Pancreas (tissue), 10 donors: ENCODE measurements around the gene LRP1B. TPM values are rescaled to one million over a fixed set of nuclear protein-coding genes. Genes with fewer than 3 reads are reported as not detected.

Source experiments
- ATAC-seq, 4 donors: fragments of 200-7000 bp; cut with Tn5 transposase; one replicate each; pipeline versions ENCODE4 v1.8.0 to v1.9.1; 2020; ENCODE audit warnings: mild to moderate bottlenecking in 4 of 4, moderate library complexity in 4 of 4
- DNase-seq, 6 donors: peaks; one replicate each; pipeline ENCODE4 v3.0.0-alpha.2; 2020
- FAIRE-seq: peaks from 2 replicates; lab custom pipeline; 2012; peaks lifted over from hg19 to GRCh38; lab: Jason Lieb, UNC
- H3K27ac ChIP-seq, 4 donors: fragments of 200-600 bp; sonication (generic); 1 replicate in 3 of 4; 2 replicates in 1 of 4; pipeline versions ENCODE4 v1.5.0 to v1.8.0; 2020
- H3K27me3 ChIP-seq, 4 donors: fragments of 200-600 bp; one replicate each; pipeline ENCODE4 v1.8.0; 2021
- H3K36me3 ChIP-seq, 3 donors: fragments of 200-600 bp; sonication (generic) in 1 of 3; one replicate each; pipeline versions ENCODE4 v1.5.0 to v1.8.0; 2020 to 2021
- H3K4me1 ChIP-seq, 3 donors: fragments of 200-600 bp; one replicate each; pipeline ENCODE4 v1.8.0; 2021
- H3K4me3 ChIP-seq, 4 donors: fragments of 200-600 bp; sonication (generic) in 2 of 4; one replicate each; pipeline versions ENCODE4 v1.5.0 to v1.8.0; 2020 to 2021
- H3K9me3 ChIP-seq, 4 donors: fragments of 200-600 bp; one replicate each; pipeline ENCODE4 v1.8.0; 2021
- WGBS, 2 donors: extraction: QIAGEN DNeasy Blood & Tissue Kit; methylation state at CpG; one replicate each; pipeline ENCODE4 v1.1.7; 2013; 5-methylcytosine and 5-hydroxymethylcytosine counted together
- intact Hi-C, 3 donors: fragments of 100-400 bp; cut with DNase I; formaldehyde crosslinking; loops; one replicate each; pipeline versions ENCODE4 v1.11.1 to v1.14.2; 2022
- polyA plus RNA-seq, 2 donors: library from polyadenylated mRNA; stranded (reverse); fragments of 200-250 nt; gene quantifications; one replicate each; pipeline ENCODE4 v1.2.3, GENCODE V29; 2013
- total RNA-seq, 6 donors: library from RNA; stranded (reverse); fragmentation: NEBNext Ultra II Directional in 4 of 6; extraction: Animal tissue kit (Norgen Biotek cat#: 25700) in 4 of 6; gene quantifications; one replicate each; pipeline versions ENCODE4 v1.2.1 to v1.2.4, GENCODE V29; 2021 to 2023
- TF ChIP-seq, protein P1 (sequence below), 4 donors: fragments of 200-600 bp; sonication (generic) in 3 of 4; IDR thresholded peaks; one replicate each; pipeline versions ENCODE4 v1.5.0 to v1.8.0; 2021; ENCODE audit warnings: antibody characterized with exemption in 4 of 4
- donor health status: healthy with polysubstance abuse.
- donor health status: DM: no; HTN: no; CAD: no; lungs with moderate emphysema.
- donor health status: DM: no; HTN: no; CAD: no.
- donor health status: control.
- donor health status: control.
- donor health status: Bipolar disorder and iron deficiency.
- donor health status: DM: yes; HTN: yes; CAD: no.
- donor health status: DM: no; HTN: no; CAD: no.
- donor health status: DM: no; HTN: no; CAD: no.
- donor health status: DM: yes; HTN: yes; CAD: no.

LRP1B gene
- total and polyA plus RNA-seq, 8 donors: 0.06 to 0.55 (median 0.25) TPM

DNA sequence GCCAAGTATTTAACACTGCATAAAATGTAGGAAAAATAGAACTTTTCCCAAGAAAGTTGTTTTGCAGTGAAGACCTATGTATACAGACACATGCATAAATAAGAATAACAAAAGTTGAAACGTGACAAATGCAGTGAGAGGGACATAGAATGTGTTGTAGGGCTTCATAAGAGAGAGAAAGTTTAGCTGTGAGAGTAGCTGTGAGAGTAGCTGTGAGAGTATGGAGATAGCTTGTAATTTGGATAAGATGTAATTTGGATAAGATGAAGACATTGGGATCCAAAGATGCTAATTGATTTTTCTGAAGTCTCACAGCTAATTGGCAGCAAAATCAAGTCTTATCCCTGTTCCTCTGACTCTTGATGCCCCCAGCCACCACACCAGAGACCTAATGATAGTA lies 170.9 kb downstream of the LRP1B start:
- Histone ChIP-seq H3K36me3 (no peaks in the 10 kb centered on the region), H3K4me1 (no peaks in the 10 kb centered on the region), H3K4me3 (no peak overlapping the region), H3K27ac (no peak overlapping the region), H3K9me3 (no peaks in the 10 kb centered on the region), H3K27me3 (no peaks in the 10 kb centered on the region)
- no peak for FAIRE-seq
- TF ChIP-seq, protein P1, sequence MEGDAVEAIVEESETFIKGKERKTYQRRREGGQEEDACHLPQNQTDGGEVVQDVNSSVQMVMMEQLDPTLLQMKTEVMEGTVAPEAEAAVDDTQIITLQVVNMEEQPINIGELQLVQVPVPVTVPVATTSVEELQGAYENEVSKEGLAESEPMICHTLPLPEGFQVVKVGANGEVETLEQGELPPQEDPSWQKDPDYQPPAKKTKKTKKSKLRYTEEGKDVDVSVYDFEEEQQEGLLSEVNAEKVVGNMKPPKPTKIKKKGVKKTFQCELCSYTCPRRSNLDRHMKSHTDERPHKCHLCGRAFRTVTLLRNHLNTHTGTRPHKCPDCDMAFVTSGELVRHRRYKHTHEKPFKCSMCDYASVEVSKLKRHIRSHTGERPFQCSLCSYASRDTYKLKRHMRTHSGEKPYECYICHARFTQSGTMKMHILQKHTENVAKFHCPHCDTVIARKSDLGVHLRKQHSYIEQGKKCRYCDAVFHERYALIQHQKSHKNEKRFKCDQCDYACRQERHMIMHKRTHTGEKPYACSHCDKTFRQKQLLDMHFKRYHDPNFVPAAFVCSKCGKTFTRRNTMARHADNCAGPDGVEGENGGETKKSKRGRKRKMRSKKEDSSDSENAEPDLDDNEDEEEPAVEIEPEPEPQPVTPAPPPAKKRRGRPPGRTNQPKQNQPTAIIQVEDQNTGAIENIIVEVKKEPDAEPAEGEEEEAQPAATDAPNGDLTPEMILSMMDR (IDR thresholded peaks at IDR 0.05): no peak
- 18 to 27% methylated on average over 1 of the region's 1 CpG for WGBS, 2 donors
- intact Hi-C loops: no loop called here
- no peak for DNase-seq
- ATAC-seq: no peak

DNA sequence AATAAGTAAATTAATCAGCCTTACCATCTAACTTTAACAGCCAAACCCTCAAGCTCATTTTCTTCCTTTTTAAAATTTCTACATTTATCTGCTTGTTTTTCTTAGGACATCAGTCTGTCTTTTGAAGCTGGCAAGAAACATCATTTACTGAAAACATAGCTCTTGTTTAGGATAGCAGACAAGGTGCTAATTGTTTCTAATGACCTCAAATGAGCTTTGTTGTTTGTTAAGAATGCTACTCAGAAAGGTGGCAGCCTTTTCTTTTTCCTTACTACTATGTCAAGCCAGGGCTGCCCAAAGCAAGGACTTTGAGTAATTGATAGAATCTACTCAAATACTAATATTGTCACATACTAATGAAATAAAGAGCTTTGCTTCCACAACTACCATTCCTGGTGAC lies 171.8 kb downstream of the LRP1B start:
- Histone ChIP-seq H3K27ac (no peak overlapping the region), H3K36me3 (no peaks in the 10 kb centered on the region), H3K4me3 (no peak overlapping the region), H3K4me1 (no peaks in the 10 kb centered on the region), H3K9me3 (no peaks in the 10 kb centered on the region), H3K27me3 (no peaks in the 10 kb centered on the region)
- DNase-seq (no peak), ATAC-seq (no peak), FAIRE-seq (no peak)
- intact Hi-C loops: no loop called here
- TF ChIP-seq, protein P1 (IDR thresholded peaks at IDR 0.05): no peak

DNA sequence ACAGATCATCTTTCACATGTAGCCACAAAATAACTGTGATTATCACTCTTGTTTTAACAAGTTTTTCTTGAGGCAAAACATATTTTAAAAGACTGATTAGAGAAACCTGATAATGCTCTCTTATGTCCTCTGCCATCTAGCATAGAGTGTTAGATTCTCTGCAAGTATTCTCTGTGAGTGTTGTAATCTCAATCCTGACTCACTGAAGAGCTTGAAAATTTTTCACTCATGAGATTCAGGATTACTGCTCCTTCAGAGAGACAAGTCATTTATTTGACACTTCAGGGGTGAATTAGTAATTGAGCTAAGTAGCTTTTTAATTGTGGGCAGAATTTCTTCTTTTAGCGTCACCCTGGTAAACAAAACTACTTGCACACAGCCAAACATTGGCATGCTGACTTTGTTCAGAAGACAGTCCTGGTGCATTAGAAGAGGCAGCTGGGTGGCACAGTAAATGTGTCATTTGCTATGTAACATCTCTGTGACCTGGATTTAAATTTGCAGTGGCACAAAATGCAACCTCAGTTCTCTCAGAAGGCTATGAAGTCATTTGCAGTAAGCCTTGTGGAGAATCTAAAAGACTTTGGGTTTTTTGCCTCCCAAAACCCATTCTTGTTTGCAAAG lies 172.9 kb downstream of the LRP1B start:
- Histone ChIP-seq H3K27ac (no peak overlapping the region), H3K4me1 (no peaks in the 10 kb centered on the region), H3K9me3 (no peaks in the 10 kb centered on the region), H3K27me3 (no peaks in the 10 kb centered on the region), H3K4me3 (no peak overlapping the region), H3K36me3 (no peaks in the 10 kb centered on the region)
- FAIRE-seq (no peak), DNase-seq (no peak), ATAC-seq (no peak)
- WGBS, 2 donors: 38 to 39% methylated on average over 1 of the region's 1 CpG
- intact Hi-C loops: no loop called here
- TF ChIP-seq, protein P1 (IDR thresholded peaks at IDR 0.05): no peak

DNA sequence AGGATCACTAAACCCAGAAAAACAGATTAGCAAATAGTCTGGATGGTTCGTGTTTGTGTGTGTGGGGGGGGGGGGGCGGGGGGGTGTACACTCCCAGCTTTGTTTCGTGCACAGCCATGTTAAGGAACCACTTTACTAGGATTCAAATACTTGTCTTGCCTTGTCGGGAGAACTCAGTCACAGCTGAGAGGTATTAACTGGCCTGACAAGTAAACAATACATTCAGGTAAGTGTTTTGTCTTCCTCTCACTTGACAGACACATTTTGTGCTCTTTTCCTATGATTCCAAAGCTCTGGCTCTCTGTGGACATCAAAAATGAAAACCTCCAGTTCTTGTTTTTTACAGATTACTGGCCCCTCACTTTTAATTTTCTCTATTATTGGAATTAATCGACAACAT lies 173.5 kb downstream of the LRP1B start:
- 25 to 28% methylated on average over 5 of the region's 5 CpGs for WGBS, 2 donors
- no peak for ATAC-seq
- intact Hi-C loops: no loop called here
- no peak for FAIRE-seq
- Histone ChIP-seq H3K9me3 (no peaks in the 10 kb centered on the region), H3K4me3 (no peak overlapping the region), H3K27ac (no peak overlapping the region), H3K27me3 (no peaks in the 10 kb centered on the region), H3K4me1 (no peaks in the 10 kb centered on the region), H3K36me3 (no peaks in the 10 kb centered on the region)
- TF ChIP-seq, protein P1 (IDR thresholded peaks at IDR 0.05): no peak
- no peak for DNase-seq

DNA sequence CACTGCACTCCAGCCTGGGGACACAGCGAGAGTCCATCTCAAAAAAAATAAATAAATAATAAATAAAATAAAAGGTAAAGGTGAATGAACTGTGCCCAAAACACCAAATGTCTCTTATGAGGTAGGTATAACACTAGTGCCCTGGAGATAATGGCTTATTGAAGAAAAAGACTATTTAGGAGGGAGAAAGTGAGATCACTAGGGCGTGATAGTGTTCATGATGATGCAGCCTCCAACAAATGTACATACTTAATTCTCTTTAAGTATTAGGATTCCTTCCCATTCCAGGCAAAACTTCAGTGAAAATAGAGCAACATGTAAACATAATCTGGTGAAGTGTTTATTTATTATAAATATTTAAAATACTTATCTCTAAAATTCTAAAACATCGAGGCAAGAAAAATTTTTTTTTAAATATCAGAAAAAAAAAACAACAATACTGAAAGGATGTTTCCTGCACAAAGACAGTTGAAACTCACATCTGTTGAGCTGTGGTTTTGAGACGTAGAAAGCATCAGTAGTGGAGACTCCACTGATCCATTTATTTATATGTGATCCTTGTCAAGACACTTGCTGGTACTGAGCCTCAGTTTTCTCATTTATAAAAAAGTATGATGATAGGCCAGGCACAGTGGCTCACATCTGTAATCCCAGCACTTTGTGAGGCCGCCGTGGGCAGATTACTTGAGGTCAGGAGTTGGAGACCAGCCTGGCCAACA lies 183.3 kb downstream of the LRP1B start:
- Histone ChIP-seq H3K9me3 (no peaks in the 10 kb centered on the region), H3K27me3 (no peaks in the 10 kb centered on the region), H3K27ac (no peak overlapping the region), H3K4me1 (no peaks in the 10 kb centered on the region), H3K36me3 (no peaks in the 10 kb centered on the region), H3K4me3 (no peak overlapping the region)
- FAIRE-seq (no peak), ATAC-seq (no peak), DNase-seq (no peak)
- 78 to 82% methylated on average over 6 of the region's 6 CpGs for WGBS, 2 donors
- TF ChIP-seq, protein P1 (IDR thresholded peaks at IDR 0.05): no peak
- intact Hi-C loops: no loop called here
